Activated CD4-positive, alpha-beta T cell treated with anti-CD3 and anti-CD28 coated beads for 1 hour (primary cell): ENCODE measurements around the gene SYCE3.

Experiments used
- DNase-seq: peaks from one replicate; pipeline ENCODE4 v3.0.0-alpha.2; 2020

SYCE3 gene

GRCh38 chr22:50599816-50600455, 37.2 kb upstream of the SYCE3 start:
- peak; percentile 30 for DNase-seq

- DNase-seq, result no peak
Measured at GRCh38 chr22:50597097-50597496, 34.4 kb upstream of the SYCE3 start.

- DNase-seq, result no peak
Measured at GRCh38 chr22:50595189-50595588, 32.5 kb upstream of the SYCE3 start.

- DNase-seq, result no peak
Measured at GRCh38 chr22:50587407-50587806, 24.7 kb upstream of the SYCE3 start.

GRCh38 chr22:50586416-50586815, 23.7 kb upstream of the SYCE3 start:
- no peak for DNase-seq

- no peak for DNase-seq
Measured at GRCh38 chr22:50585781-50586180, 23.1 kb upstream of the SYCE3 start.

- DNase-seq, result no peak
Measured at GRCh38 chr22:50585238-50585637, 22.5 kb upstream of the SYCE3 start.

- no peak for DNase-seq
Measured at GRCh38 chr22:50584106-50585096, 21.7 kb upstream of the SYCE3 start.

GRCh38 chr22:50583294-50583861, 20.7 kb upstream of the SYCE3 start:
- DNase-seq, result no peak

- DNase-seq, result peak; percentile 97
Measured at GRCh38 chr22:50582493-50583293, 20.0 kb upstream of the SYCE3 start, which contains the start of gene CHKB. CHKB (minus strand) TSS chr22:50582849; CDS start chr22:50582781, 68 bp downstream.

- DNase-seq, result no peak
Measured at GRCh38 chr22:50581950-50582492, 19.3 kb upstream of the SYCE3 start.

GRCh38 chr22:50581031-50581949, 18.6 kb upstream of the SYCE3 start:
- no peak for DNase-seq

- no peak for DNase-seq
Measured at GRCh38 chr22:50579752-50580151, 17.0 kb upstream of the SYCE3 start.

- DNase-seq, result no peak
Measured at GRCh38 chr22:50578776-50579310, 16.1 kb upstream of the SYCE3 start.

GRCh38 chr22:50577987-50578775, 15.5 kb upstream of the SYCE3 start, which contains the start of gene CPT1B:
CPT1B (minus strand) TSS chr22:50578427; CDS start chr22:50577915, 512 bp downstream.
- no peak for DNase-seq

GRCh38 chr22:50577697-50577986, 14.9 kb upstream of the SYCE3 start:
- DNase-seq, result no peak

- DNase-seq, result no peak
Measured at GRCh38 chr22:50576806-50577696, 14.3 kb upstream of the SYCE3 start.

- DNase-seq, result no peak
Measured at GRCh38 chr22:50576070-50576469, 13.4 kb upstream of the SYCE3 start.

GRCh38 chr22:50575426-50575941, 12.8 kb upstream of the SYCE3 start:
- no peak for DNase-seq
